ENCODE measurements around the gene RASSF4.
A peak's percentile ranks its signal among the peaks of the same experiment; 100 is the strongest.

The RASSF4 gene

GRCh38 chr10:44959247-44960087, at the start of gene RASSF4:
RASSF4 (plus strand) TSS chr10:44959802; CDS start chr10:44970203, 10,401 bp downstream.
- peak; percentile 83 to 91 (median 84) for DNase-seq (ENCODE audit: low read depth in 3 of 3)

GRCh38 chr10:44909910-44910309, 49.7 kb upstream of the RASSF4 start:
- no peak for DNase-seq (ENCODE audit: low read depth in 3 of 3)

- DNase-seq (ENCODE audit: low read depth in 3 of 3): no peak
Measured at GRCh38 chr10:44910602-44911001, 49.0 kb upstream of the RASSF4 start.

- no peak for DNase-seq (ENCODE audit: low read depth in 3 of 3)
Measured at GRCh38 chr10:44911081-44911540, 48.5 kb upstream of the RASSF4 start, which contains the start of gene TMEM72. TMEM72 (plus strand) TSS chr10:44911337; CDS start chr10:44911513, 176 bp downstream.

GRCh38 chr10:44911951-44912350, 47.7 kb upstream of the RASSF4 start:
- DNase-seq (ENCODE audit: low read depth in 3 of 3): no peak

GRCh38 chr10:44913350-44914081, 46.1 kb upstream of the RASSF4 start:
- DNase-seq (ENCODE audit: low read depth in 3 of 3): peak in 2 of 3 experiments; percentile 5 to 8

- DNase-seq (ENCODE audit: low read depth in 3 of 3): no peak
Measured at GRCh38 chr10:44914891-44915290, 44.7 kb upstream of the RASSF4 start.

GRCh38 chr10:44916429-44916828, 43.2 kb upstream of the RASSF4 start:
- no peak for DNase-seq (ENCODE audit: low read depth in 3 of 3)

- DNase-seq (ENCODE audit: low read depth in 3 of 3): no peak
Measured at GRCh38 chr10:44917848-44918247, 41.8 kb upstream of the RASSF4 start.

GRCh38 chr10:44920252-44920651, 39.4 kb upstream of the RASSF4 start:
- DNase-seq (ENCODE audit: low read depth in 3 of 3): no peak

GRCh38 chr10:44921061-44921460, 38.5 kb upstream of the RASSF4 start:
- no peak for DNase-seq (ENCODE audit: low read depth in 3 of 3)

GRCh38 chr10:44921506-44921905, 38.1 kb upstream of the RASSF4 start:
- DNase-seq (ENCODE audit: low read depth in 3 of 3): no peak

GRCh38 chr10:44922021-44922420, 37.6 kb upstream of the RASSF4 start:
- no peak for DNase-seq (ENCODE audit: low read depth in 3 of 3)

- DNase-seq (ENCODE audit: low read depth in 3 of 3): no peak
Measured at GRCh38 chr10:44922796-44923545, 36.6 kb upstream of the RASSF4 start.

- no peak for DNase-seq (ENCODE audit: low read depth in 3 of 3)
Measured at GRCh38 chr10:44923611-44924010, 36.0 kb upstream of the RASSF4 start.

GRCh38 chr10:44924261-44925040, 35.2 kb upstream of the RASSF4 start:
- no peak for DNase-seq (ENCODE audit: low read depth in 3 of 3)

GRCh38 chr10:44925224-44925623, 34.4 kb upstream of the RASSF4 start:
- DNase-seq (ENCODE audit: low read depth in 3 of 3): no peak

- DNase-seq (ENCODE audit: low read depth in 3 of 3): no peak
Measured at GRCh38 chr10:44925811-44926750, 33.5 kb upstream of the RASSF4 start.

GRCh38 chr10:44926751-44927351, 32.8 kb upstream of the RASSF4 start:
- no peak for DNase-seq (ENCODE audit: low read depth in 3 of 3)

- DNase-seq (ENCODE audit: low read depth in 3 of 3): no peak
Measured at GRCh38 chr10:44927352-44927751, 32.2 kb upstream of the RASSF4 start.
